ENCODE results near the gene CAMTA1. TPM values are rescaled to one million over a fixed set of nuclear protein-coding genes. Genes with fewer than 3 reads are reported as not detected.

Gene CAMTA1
- total RNA-seq, 6 donors from 2014 or later = 38.8 to 74.0 (median 46.1) TPM

GRCh38 chr1:6913086-6913485 lies 127.8 kb downstream of the CAMTA1 start:
- DNase-seq (no peak), ATAC-seq (ENCODE audit: low FRiP score in 2 of 2) (no peak)
- TF ChIP-seq POLR2AphosphoS5 (IDR thresholded peaks at IDR 0.05) = no peak
- TF ChIP-seq POLR2A (IDR thresholded peaks at IDR 0.05) = no peak
- TF ChIP-seq EP300 (IDR thresholded peaks at IDR 0.05) = no peak
- TF ChIP-seq CTCF (IDR thresholded peaks at IDR 0.05) = no peak
- Histone ChIP-seq H3K4me3 (no peak overlapping the region), H3K27me3 (no peaks in the 10 kb centered on the region), H3K4me1 (peaks cover 0 to 11% (median 4%) of the 10 kb centered on the region in 4 donors), H3K27ac (peak overlapping the region in 2 of 4 donors; percentile 41 to 62), H3K36me3 (no peaks in the 10 kb centered on the region), H3K9me3 (peaks cover 0 to 4% (median 0%) of the 10 kb centered on the region in 4 donors)
- WGBS, 2 donors = 49 to 56% methylated on average over 5 of the region's 5 CpGs

GRCh38 chr1:6914706-6915105 lies 129.5 kb downstream of the CAMTA1 start:
- H3K9me3 ChIP-seq = peaks cover 0 to 4% (median 0%) of the 10 kb centered on the region in 4 donors
- no peak for ATAC-seq (ENCODE audit: low FRiP score in 2 of 2)
- H3K27ac ChIP-seq = no peak overlapping the region
- WGBS, 2 donors = 76 to 79% methylated on average over 9 of the region's 9 CpGs
- H3K27me3 ChIP-seq = no peaks in the 10 kb centered on the region
- H3K4me1 ChIP-seq = peaks cover 0 to 11% (median 4%) of the 10 kb centered on the region in 4 donors
- no peak for TF ChIP-seq POLR2AphosphoS5 (IDR thresholded peaks at IDR 0.05)
- TF ChIP-seq CTCF (IDR thresholded peaks at IDR 0.05) = no peak
- TF ChIP-seq EP300 (IDR thresholded peaks at IDR 0.05) = no peak
- no peak for TF ChIP-seq POLR2A (IDR thresholded peaks at IDR 0.05)
- H3K36me3 ChIP-seq = no peaks in the 10 kb centered on the region
- no peak overlapping the region for H3K4me3 ChIP-seq
- no peak for DNase-seq

GRCh38 chr1:6915999-6916565 lies 130.8 kb downstream of the CAMTA1 start:
- no peak for ATAC-seq (ENCODE audit: low FRiP score in 2 of 2)
- DNase-seq = no peak
- H3K9me3 ChIP-seq = peaks cover 0 to 4% (median 0%) of the 10 kb centered on the region in 4 donors
- TF ChIP-seq POLR2AphosphoS5 (IDR thresholded peaks at IDR 0.05) = no peak
- peaks cover 0 to 11% (median 4%) of the 10 kb centered on the region in 4 donors for H3K4me1 ChIP-seq
- no peak overlapping the region for H3K27ac ChIP-seq
- 80 to 86% methylated on average over 8 to 17 of the region's 17 CpGs for WGBS, 2 donors
- H3K27me3 ChIP-seq = no peaks in the 10 kb centered on the region
- H3K36me3 ChIP-seq = no peaks in the 10 kb centered on the region
- H3K4me3 ChIP-seq = no peak overlapping the region

GRCh38 chr1:6917067-6917466 lies 131.8 kb downstream of the CAMTA1 start:
- DNase-seq (no peak), ATAC-seq (ENCODE audit: low FRiP score in 2 of 2) (no peak)
- 53 to 62% methylated on average over 4 of the region's 4 CpGs for WGBS, 2 donors
- Histone ChIP-seq H3K4me1 (peaks cover 0 to 4% (median 1%) of the 10 kb centered on the region in 4 donors), H3K27ac (no peak overlapping the region), H3K9me3 (peaks cover 0 to 4% (median 0%) of the 10 kb centered on the region in 4 donors), H3K27me3 (no peaks in the 10 kb centered on the region), H3K36me3 (no peaks in the 10 kb centered on the region), H3K4me3 (no peak overlapping the region)
- TF ChIP-seq CTCF (IDR thresholded peaks at IDR 0.05) (no peak), POLR2A (IDR thresholded peaks at IDR 0.05) (no peak), EP300 (IDR thresholded peaks at IDR 0.05) (no peak), POLR2AphosphoS5 (IDR thresholded peaks at IDR 0.05) (no peak)

- ATAC-seq (ENCODE audit: low FRiP score in 2 of 2) = no peak
- Histone ChIP-seq H3K4me1 (peaks cover 0 to under 1% (median 0%) of the 10 kb centered on the region in 4 donors), H3K36me3 (no peaks in the 10 kb centered on the region), H3K4me3 (no peak overlapping the region), H3K27ac (no peak overlapping the region), H3K9me3 (peaks cover 0 to 4% (median 0%) of the 10 kb centered on the region in 4 donors), H3K27me3 (no peaks in the 10 kb centered on the region)
- 61 to 85% methylated on average over 9 to 13 of the region's 13 CpGs for WGBS, 2 donors
- TF ChIP-seq POLR2A (IDR thresholded peaks at IDR 0.05) = no peak
- no peak for TF ChIP-seq POLR2AphosphoS5 (IDR thresholded peaks at IDR 0.05)
- no peak for TF ChIP-seq CTCF (IDR thresholded peaks at IDR 0.05)
- no peak for TF ChIP-seq EP300 (IDR thresholded peaks at IDR 0.05)
- no peak for DNase-seq
Measured at GRCh38 chr1:6918186-6918924, 133.1 kb downstream of the CAMTA1 start.

All from upper lobe of left lung (tissue), 6 donors.